ENCODE data around the gene CNTRL. TPM values are rescaled to one million over a fixed set of nuclear protein-coding genes. Genes with fewer than 3 reads are reported as not detected.

Gene CNTRL
- total RNA-seq, 4 donors from 2014 or later, result 23.4 to 32.7 (median 31.0) TPM

- no peak overlapping the region for H3K4me3 ChIP-seq
- H3K9me3 ChIP-seq, result peaks cover 0 to 4% (median 0%) of the 10 kb centered on the region in 4 donors
- TF ChIP-seq CTCF (IDR thresholded peaks at IDR 0.05) (no peak), EP300 (IDR thresholded peaks at IDR 0.05) (no peak), POLR2A (IDR thresholded peaks at IDR 0.05) (no peak)
- no peak for DNase-seq (ENCODE audit: low spot score in 2 of 2)
- no peaks in the 10 kb centered on the region for H3K4me1 ChIP-seq
- no peak overlapping the region for H3K27ac ChIP-seq
- no peaks in the 10 kb centered on the region for H3K36me3 ChIP-seq
- H3K27me3 ChIP-seq, result no peaks in the 10 kb centered on the region
- 88 to 89% methylated on average over 1 of the region's 1 CpG for WGBS, 2 donors
These were observed 32.3 kb downstream of the CNTRL start for GRCh38 chr9:121107029-121107428.

GRCh38 chr9:121107881-121108280 lies 33.1 kb downstream of the CNTRL start:
- H3K27ac ChIP-seq, result no peak overlapping the region
- TF ChIP-seq POLR2A (IDR thresholded peaks at IDR 0.05), result no peak
- TF ChIP-seq EP300 (IDR thresholded peaks at IDR 0.05), result no peak
- H3K36me3 ChIP-seq, result no peaks in the 10 kb centered on the region
- H3K4me1 ChIP-seq, result no peaks in the 10 kb centered on the region
- no peak for DNase-seq (ENCODE audit: low spot score in 2 of 2)
- no peaks in the 10 kb centered on the region for H3K27me3 ChIP-seq
- no peak overlapping the region for H3K4me3 ChIP-seq
- H3K9me3 ChIP-seq, result no peaks in the 10 kb centered on the region
- WGBS, 2 donors, result 85 to 88% methylated on average over 1 of the region's 1 CpG

- H3K4me3 ChIP-seq, result no peak overlapping the region
- H3K27me3 ChIP-seq, result no peaks in the 10 kb centered on the region
- peaks cover 0 to 2% (median under 1%) of the 10 kb centered on the region in 4 donors for H3K4me1 ChIP-seq
- no peak overlapping the region for H3K27ac ChIP-seq
- H3K36me3 ChIP-seq, result peaks cover 0 to 22% (median 0%) of the 10 kb centered on the region in 3 donors
- no peaks in the 10 kb centered on the region for H3K9me3 ChIP-seq
- TF ChIP-seq CTCF (IDR thresholded peaks at IDR 0.05) (no peak), POLR2A (IDR thresholded peaks at IDR 0.05) (no peak), EP300 (IDR thresholded peaks at IDR 0.05) (no peak)
- WGBS, 2 donors, result 82 to 86% methylated on average over 1 of the region's 1 CpG
- DNase-seq (ENCODE audit: low spot score in 2 of 2), result no peak
These were observed 40.7 kb downstream of the CNTRL start for GRCh38 chr9:121115466-121115865.

GRCh38 chr9:121118266-121118665 lies 43.5 kb downstream of the CNTRL start:
- no peak for TF ChIP-seq CTCF (IDR thresholded peaks at IDR 0.05)
- no peak for TF ChIP-seq EP300 (IDR thresholded peaks at IDR 0.05)
- TF ChIP-seq POLR2A (IDR thresholded peaks at IDR 0.05), result no peak
- 87 to 94% methylated on average over 2 of the region's 2 CpGs for WGBS, 2 donors
- H3K36me3 ChIP-seq, result peaks cover 0 to 22% (median 0%) of the 10 kb centered on the region in 3 donors
- no peaks in the 10 kb centered on the region for H3K27me3 ChIP-seq
- H3K9me3 ChIP-seq, result no peaks in the 10 kb centered on the region
- no peak overlapping the region for H3K4me3 ChIP-seq
- peaks cover 0 to 23% (median 9%) of the 10 kb centered on the region in 4 donors for H3K4me1 ChIP-seq
- no peak overlapping the region for H3K27ac ChIP-seq
- DNase-seq (ENCODE audit: low spot score in 2 of 2), result no peak

- Histone ChIP-seq H3K27ac (peak overlapping the region in 1 of 4 donors; percentile 85), H3K9me3 (no peaks in the 10 kb centered on the region), H3K4me1 (peaks cover 0 to 23% (median 9%) of the 10 kb centered on the region in 4 donors), H3K4me3 (no peak overlapping the region), H3K27me3 (no peaks in the 10 kb centered on the region), H3K36me3 (peaks cover 0 to 23% (median 0%) of the 10 kb centered on the region in 3 donors)
- no peak for TF ChIP-seq EP300 (IDR thresholded peaks at IDR 0.05)
- TF ChIP-seq POLR2A (IDR thresholded peaks at IDR 0.05), result no peak
- TF ChIP-seq CTCF (IDR thresholded peaks at IDR 0.05), result no peak
- no peak for DNase-seq (ENCODE audit: low spot score in 2 of 2)
- WGBS, 2 donors, result 50 to 56% methylated on average over 2 of the region's 2 CpGs
These were observed 45.6 kb downstream of the CNTRL start for GRCh38 chr9:121120386-121120785.

Data from tibial nerve (tissue), 4 donors.